KOPT-K1 (cell line): ENCODE results near the gene DNAJB2.

Experiments used
- H3K27ac ChIP-seq: fragments of 200-600 bp; sonication (generic); 2 replicates; pipeline ENCODE4 v1.5.1; 2016; ENCODE audit warnings: antibody characterized with exemption, mild to moderate bottlenecking, low read depth, low read length; ENCODE audit not compliant: poor library complexity, severe bottlenecking
- H3K36me3 ChIP-seq: fragments of 200-600 bp; sonication (generic); 2 replicates; pipeline ENCODE4 v1.5.1; 2017; ENCODE audit warnings: antibody characterized with exemption, mild to moderate bottlenecking, low read length, moderate library complexity; ENCODE audit not compliant: insufficient read depth
- H3K9me3 ChIP-seq: fragments of 200-600 bp; sonication (generic); 2 replicates; pipeline ENCODE4 v1.5.1; 2017; ENCODE audit warnings: antibody characterized with exemption, low read length, mild to moderate bottlenecking; ENCODE audit not compliant: insufficient read depth, poor library complexity, severe bottlenecking

The DNAJB2 gene

DNA sequence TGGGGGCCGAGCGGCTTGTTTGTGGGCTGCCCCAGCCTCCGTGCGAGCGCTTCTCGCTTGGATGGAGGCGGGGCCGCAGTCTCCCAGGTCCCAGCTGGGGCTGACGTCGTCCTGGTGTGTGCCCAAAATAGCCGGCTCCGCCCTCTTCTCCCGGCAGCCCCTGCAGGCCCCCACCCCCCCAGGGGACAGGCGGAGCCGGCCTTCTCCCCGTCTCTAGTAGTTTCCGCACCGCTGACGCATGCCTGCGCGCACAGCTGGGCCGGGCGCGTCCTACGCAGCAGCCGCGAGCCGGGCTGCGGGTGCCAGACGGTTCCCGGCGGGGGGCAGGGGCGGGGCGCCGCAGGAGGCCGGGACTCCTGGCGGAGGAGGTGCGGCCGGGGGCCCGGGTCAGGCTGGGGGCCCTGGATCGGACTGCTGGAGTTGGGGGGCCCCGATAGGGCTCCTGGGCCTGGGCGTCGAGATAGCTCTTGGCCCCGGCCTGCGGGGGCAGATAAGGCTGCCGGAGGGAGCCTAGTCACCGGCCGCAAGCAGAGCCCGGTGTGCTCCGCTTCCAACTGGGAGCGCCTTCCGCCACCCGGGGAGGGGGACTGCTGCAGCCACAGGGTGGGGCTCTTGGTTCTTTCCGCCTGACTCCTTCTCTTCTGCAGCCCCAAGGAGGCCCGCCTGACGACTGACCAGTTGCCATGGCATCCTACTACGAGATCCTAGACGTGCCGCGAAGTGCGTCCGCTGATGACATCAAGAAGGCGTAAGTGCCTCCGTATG, at the start of gene DNAJB2:
TSS of gene DNAJB2 (plus strand) at position 216 of the 765 bp plus-strand sequence. CDS start at position 684, 468 bp downstream.
- Histone ChIP-seq H3K9me3 (no peaks in the 10 kb centered on the region), H3K36me3 (no peaks in the 10 kb centered on the region; the same call in 1 of the 2 replicates), H3K27ac (peak within 1 kb of the TSS; percentile 54)

DNA sequence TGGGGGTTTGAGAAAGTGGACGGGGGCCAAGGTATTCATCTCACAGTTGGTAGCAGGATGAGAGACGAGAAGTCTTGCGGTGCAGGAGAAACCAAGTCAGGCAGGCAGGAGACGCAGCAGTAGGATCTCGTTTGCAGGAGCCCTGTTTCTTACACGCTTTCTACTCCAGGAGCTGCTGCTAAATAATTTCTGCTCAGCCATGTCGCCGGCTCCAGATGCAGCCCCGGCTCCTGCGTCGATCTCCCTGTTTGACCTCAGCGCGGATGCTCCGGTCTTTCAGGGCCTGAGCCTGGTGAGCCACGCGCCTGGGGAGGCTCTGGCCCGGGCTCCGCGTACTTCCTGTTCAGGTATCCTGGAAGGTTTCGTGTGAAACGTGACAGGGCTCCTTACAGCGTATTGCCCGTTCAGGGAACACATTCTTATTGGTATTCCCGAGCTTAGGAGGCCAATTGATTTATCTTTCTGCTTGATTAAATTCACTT, 49.1 kb upstream of the DNAJB2 start:
- no peaks in the 10 kb centered on the region for H3K9me3 ChIP-seq
- peaks cover 55% of the 10 kb centered on the region for H3K36me3 ChIP-seq
- H3K27ac ChIP-seq: peak overlapping the region; percentile 80

DNA sequence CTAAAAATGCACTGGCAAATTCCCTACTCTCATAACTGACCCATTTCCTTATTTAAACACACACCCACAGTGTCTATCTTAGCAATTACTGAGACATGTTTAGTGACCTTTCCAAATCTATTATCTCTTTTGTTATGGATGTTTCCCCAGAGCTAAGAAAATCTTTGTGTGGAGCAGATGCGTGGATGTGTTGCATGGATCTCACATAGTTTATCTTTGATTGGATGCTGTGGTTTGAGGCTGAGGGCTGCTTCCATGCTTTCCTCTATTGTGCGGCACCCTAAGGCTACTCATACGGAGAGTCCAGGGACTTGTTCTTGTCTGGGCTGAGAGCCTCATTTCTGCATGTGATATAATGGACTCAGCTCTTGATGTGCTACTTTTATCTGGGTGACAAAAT, 44.8 kb upstream of the DNAJB2 start:
- Histone ChIP-seq H3K36me3 (peaks cover 74% of the 10 kb centered on the region), H3K27ac (no peak overlapping the region), H3K9me3 (no peaks in the 10 kb centered on the region)

DNA sequence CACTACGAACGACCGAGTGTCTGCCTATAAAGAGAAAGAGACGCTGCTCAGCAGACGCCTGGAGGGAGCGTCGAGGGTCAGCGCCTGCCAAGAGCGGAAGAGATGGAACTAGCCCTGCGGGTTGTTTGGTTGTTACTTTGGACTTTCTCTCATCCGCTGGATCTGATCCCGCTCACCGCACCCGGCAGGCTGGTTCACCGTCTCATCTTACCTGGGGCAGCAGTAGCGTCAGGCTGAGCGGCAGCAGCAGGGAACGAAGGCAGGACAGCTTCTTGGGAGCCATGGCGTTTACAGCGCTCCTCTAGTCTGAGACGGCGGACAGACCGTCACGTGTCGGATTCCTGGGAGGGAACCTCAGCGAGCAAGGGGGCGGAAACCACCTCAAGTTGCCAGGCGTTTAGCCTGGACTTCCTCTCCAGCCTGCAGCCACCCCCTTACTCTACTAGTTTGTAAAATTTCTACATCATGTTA, 35.8 kb upstream of the DNAJB2 start:
- H3K27ac ChIP-seq: no peak overlapping the region
- peaks cover 6% of the 10 kb centered on the region; the same call in 1 of the 2 replicates for H3K36me3 ChIP-seq
- no peaks in the 10 kb centered on the region for H3K9me3 ChIP-seq

DNA sequence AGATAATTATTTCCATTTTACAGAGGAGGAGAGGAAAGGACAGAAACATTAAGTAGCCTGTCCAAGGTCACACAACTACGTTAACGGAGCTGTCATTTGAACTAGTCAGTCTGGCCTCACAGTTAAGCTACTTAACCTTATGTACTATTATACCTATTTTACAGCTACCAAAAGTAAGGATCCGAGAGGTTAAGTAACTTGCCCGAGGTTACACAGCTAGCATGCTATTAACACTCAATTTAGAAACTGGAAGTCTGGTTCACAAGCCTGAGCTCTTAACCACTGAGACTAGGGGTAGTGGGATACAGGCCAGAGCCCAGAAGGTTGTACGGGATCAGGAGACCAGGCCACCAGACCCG, 34.4 kb upstream of the DNAJB2 start:
- H3K9me3 ChIP-seq: no peaks in the 10 kb centered on the region
- H3K36me3 ChIP-seq: no peaks in the 10 kb centered on the region
- H3K27ac ChIP-seq: peak overlapping the region; percentile 88

DNA sequence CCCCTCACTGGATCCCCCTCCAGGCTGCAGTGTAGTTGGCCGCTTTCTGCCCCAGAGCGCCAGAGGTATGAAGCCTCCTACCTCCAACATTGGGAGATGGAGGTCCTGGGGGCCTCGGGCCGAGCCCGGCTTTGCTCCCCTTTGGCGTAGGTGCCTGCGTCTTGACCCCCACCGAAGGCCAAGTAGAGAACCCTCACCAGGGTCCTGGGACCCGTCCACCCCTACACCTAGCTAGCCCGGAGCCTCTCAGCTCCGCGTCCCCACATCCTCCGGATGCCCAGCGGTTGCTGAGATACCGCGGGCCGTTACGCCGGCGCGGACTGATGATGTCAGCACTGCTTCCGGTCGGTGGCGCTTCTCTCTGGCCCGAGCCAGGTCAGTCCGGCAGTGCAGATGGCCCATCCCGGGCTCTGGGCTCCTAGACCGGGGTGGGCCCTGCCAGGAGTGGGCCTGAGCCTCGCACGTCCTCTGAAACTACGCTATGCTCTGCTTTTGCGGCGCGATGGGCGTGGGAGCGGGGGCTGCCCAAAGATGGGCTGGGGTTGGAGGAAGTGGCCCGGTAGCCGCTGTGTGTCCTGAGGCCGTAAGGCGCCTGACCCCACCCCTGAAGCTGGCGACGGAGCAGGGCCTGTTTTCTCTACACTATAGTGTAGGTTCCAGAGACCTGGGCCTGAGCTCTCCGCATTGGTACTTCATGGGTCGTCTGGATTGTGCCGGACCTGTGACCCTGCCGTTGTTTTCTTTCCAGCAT, 33.8 kb upstream of the DNAJB2 start, which contains the start of the genes GLB1L and STK16:
TSS of gene GLB1L (minus strand) at position 297 of the 751 bp plus-strand sequence. CDS start 1,871 bp downstream, outside the sequence.
TSS of gene STK16 (plus strand) at position 332 of the 751 bp plus-strand sequence. CDS start 521 bp downstream, outside the sequence.
- Histone ChIP-seq H3K9me3 (no peaks in the 10 kb centered on the region), H3K27ac (peak within 1 kb of the TSS; percentile 88), H3K36me3 (no peaks in the 10 kb centered on the region)

DNA sequence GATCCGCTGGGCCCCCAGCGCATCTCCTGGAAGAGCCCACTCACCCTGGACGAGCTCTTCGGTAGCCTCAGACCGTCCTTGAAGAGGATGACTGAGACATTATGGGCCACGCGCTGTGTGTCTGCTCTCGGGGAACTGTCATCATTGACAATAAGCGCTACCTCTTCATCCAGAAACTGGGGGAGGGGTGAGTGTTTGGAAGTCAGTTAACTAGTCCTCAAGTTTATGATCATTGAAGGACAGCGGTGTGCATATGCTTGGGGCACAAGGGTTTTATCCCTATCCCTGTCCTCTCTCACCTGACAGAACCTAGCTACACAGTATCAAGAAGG, 33.3 kb upstream of the DNAJB2 start:
- peak overlapping the region; percentile 88 for H3K27ac ChIP-seq

DNA sequence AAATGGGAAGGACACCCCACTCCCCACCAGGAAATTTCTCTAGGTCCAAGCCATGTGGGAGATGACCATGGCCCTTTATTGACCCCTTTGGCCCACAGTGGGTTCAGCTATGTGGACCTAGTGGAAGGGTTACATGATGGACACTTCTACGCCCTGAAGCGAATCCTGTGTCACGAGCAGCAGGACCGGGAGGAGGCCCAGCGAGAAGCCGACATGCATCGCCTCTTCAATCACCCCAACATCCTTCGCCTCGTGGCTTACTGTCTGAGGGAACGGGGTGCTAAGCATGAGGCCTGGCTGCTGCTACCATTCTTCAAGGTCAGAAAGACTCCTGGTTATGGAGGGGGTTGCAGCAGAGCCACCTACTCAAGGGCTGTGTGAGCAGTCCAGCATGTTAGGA, 32.6 kb upstream of the DNAJB2 start:
- H3K27ac ChIP-seq: no peak overlapping the region
- no peaks in the 10 kb centered on the region for H3K9me3 ChIP-seq
- no peaks in the 10 kb centered on the region for H3K36me3 ChIP-seq

More for the DNA sequence above, 33.3 kb upstream of the DNAJB2 start:
- H3K36me3 ChIP-seq: no peaks in the 10 kb centered on the region
- H3K9me3 ChIP-seq: no peaks in the 10 kb centered on the region

DNA sequence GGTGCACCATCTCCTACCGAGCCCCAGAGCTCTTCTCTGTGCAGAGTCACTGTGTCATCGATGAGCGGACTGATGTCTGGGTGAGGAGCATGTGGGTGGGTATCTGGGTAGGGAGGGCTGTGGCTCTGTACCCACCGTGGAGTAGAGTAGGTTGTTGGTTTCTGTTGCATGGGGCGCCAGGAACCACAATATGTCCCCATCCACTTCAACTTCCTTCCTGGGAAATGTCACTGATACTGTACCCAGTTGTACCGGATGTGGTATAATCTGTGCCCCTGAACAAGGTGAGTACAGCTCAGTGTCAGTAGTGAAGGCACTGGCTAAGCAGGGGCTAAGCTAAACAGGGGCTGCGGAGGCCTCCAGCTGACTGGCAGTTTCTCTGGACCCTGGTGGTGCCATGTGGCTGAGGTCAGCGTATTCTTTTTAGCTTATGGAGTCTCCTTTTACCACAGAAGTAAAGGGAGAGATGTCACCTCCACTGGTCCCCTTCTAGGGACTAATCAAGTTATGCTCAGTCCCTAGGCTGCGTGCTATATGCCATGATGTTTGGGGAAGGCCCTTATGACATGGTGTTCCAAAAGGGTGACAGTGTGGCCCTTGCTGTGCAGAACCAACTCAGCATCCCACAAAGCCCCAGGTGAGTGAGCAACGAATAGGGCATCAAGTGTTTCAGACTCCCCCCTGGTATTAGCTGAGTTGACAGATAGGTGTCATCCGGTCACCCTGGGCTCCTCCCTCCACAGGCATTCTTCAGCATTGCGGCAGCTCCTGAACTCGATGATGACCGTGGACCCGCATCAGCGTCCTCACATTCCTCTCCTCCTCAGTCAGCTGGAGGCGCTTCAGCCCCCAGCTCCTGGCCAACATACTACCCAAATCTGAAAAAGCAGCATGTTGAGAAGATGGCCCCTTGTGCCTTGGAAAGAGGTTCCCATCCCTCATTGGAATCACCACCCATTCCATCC, 31.2 kb upstream of the DNAJB2 start:
- no peaks in the 10 kb centered on the region for H3K9me3 ChIP-seq
- no peaks in the 10 kb centered on the region for H3K36me3 ChIP-seq
- H3K27ac ChIP-seq: peak overlapping the region; percentile 12

DNA sequence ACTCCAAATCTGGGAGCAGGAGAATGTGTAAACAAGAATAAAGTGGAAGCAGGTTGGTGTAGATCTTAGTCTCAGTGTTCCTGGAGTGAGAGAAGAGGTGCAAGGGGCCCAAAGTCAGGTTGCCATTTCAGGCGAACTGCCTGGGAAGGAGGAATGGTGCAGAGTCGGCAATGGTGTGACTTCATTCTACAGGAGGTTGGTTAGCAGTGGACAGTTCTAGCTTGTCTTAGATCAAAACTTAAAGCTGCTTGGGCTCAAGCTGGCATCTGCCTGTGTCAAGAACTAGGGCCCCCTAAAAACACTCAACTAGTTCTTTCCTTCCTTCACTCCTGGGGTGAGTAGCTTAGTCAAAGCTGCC, 30.3 kb upstream of the DNAJB2 start:
- H3K9me3 ChIP-seq: no peaks in the 10 kb centered on the region
- no peaks in the 10 kb centered on the region for H3K36me3 ChIP-seq
- H3K27ac ChIP-seq: no peak overlapping the region

DNA sequence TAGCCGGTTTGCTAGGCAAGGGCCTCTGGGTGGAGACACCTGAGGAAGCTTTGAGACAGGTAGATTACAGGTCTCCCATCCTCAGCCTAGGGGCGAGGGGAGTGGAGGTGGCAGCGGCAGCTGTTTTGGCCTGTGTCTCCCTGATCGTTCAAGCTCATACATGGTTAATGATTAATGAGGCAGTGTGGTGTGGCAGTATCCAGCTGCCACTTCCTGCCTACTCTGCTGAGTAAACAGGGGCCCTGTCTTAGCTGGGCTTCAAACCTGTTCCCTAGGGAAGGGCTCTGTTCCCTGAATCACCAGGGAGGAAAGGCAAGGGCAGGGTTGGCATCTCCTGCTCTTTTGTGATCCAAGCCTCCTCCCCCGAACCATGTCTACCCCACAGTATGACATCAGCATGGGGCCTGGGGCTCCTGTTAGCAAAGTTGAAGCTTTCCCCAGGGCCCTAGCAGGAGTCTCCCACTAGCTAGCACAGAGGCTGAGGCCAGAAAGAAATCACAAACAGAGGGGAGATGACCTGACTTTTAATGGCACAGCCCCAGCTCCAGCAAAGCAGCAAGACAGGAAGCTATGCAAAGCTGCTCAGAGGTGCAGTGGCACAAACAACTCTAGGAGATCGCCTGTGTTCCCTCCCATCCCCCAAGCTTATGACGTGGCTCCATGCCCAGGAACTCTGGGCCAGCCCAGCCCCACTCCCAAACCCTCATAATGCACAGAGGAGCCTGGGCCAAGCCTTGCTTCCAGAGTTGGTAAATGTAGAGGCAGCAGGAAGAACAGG, 29.8 kb upstream of the DNAJB2 start:
- no peaks in the 10 kb centered on the region for H3K9me3 ChIP-seq
- no peak overlapping the region for H3K27ac ChIP-seq

DNA sequence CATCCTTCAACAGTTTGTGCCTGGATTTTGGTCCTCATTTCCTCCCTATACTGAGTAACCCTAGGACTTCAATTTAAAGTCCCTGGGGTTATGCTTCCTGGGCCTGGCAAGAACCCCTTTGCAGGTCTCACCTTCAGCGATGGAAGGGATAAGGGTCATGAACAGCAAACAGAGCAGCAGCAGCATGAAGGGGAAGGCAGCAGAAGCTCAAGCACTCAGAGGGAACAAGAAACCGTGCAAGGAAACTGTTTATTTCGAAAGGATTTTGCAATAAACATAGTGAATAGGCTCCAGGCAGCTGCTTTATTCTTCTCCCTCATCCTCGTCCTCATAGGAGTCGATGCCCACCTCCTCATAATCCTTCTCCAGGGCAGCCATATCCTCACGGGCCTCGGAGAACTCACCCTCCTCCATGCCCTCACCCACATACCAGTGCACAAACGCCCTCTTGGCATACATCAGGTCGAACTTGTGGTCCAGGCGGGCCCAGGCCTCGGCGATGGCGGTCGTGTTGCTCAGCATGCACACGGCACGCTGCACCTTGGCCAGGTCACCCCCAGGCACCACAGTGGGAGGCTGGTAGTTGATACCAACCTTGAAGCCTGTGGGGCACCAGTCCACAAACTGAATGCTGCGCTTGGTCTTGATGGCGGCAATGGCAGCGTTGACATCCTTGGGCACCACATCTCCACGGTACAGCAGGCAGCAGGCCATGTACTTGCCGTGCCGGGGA, 29.0 kb upstream of the DNAJB2 start:
- H3K27ac ChIP-seq: no peak overlapping the region
- no peaks in the 10 kb centered on the region for H3K36me3 ChIP-seq
- H3K9me3 ChIP-seq: no peaks in the 10 kb centered on the region

More for the DNA sequence above, 29.8 kb upstream of the DNAJB2 start:
- no peaks in the 10 kb centered on the region for H3K36me3 ChIP-seq

DNA sequence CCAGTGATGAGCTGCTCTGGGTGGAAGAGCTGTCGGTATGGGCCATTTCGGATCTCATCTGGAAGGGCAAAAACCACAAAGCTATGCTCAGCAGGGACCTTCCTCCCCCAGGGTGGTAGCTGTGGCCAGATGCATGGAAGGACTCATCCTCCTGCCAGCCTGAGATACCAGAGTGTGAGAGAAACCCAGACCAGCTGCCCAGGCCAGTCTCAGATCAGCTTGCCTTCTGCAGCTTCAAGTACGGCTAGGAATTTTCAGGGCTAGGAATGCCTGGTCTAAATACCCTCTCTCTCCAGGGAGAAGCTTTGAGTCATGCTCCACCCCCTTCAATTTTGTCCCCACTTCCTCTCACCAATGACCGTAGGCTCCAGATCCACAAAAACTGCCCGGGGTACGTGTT, 27.5 kb upstream of the DNAJB2 start:
- Histone ChIP-seq H3K9me3 (no peaks in the 10 kb centered on the region), H3K36me3 (no peaks in the 10 kb centered on the region), H3K27ac (no peak overlapping the region)
